Neural progenitor cell (in vitro differentiated cells): ENCODE data around the gene GHITM. TPM values are rescaled to one million over a fixed set of nuclear protein-coding genes. Genes with fewer than 3 reads are reported as not detected.

ENCODE experiments used
- DNase-seq: peaks from one replicate; pipeline ENCODE4 v3.0.0-alpha.2; 2016; ENCODE audit warnings: low spot score
- H2AFZ ChIP-seq: fragments of 200-600 bp; sonication (generic); replicated peaks from 2 replicates; pipeline ENCODE4 v1.6.1; 2016; ENCODE audit warnings: antibody characterized with exemption
- H3F3A ChIP-seq: fragments of 200-600 bp; sonication (generic); 2 replicates; pipeline ENCODE4 v1.6.1; 2016; ENCODE audit warnings: antibody characterized with exemption, low read depth
- H3K27ac ChIP-seq: fragments of 200-600 bp; sonication (generic); 2 replicates; pipeline ENCODE4 v1.5.1; 2016; ENCODE audit warnings: mild to moderate bottlenecking
- H3K27me3 ChIP-seq: fragments of 200-600 bp; sonication (generic); 2 replicates; pipeline ENCODE4 v1.6.1; 2016; ENCODE audit warnings: mild to moderate bottlenecking, moderate library complexity
- H3K36me3 ChIP-seq: fragments of 200-600 bp; sonication (generic); 2 replicates; pipeline ENCODE4 v1.5.1; 2016
- H3K4me1 ChIP-seq: fragments of 200-600 bp; sonication (generic); 2 replicates; pipeline ENCODE4 v1.6.1; 2016; ENCODE audit warnings: mixed run types
- H3K4me2 ChIP-seq: fragments of 200-600 bp; sonication (generic); 2 replicates; pipeline ENCODE4 v1.6.1; 2016
- H3K4me3 ChIP-seq: fragments of 200-600 bp; sonication (generic); 2 replicates; pipeline ENCODE4 v1.5.1; 2016
- H3K79me2 ChIP-seq: fragments of 200-600 bp; sonication (generic); 2 replicates; pipeline ENCODE4 v1.6.1; 2016; ENCODE audit warnings: low read depth
- H3K9ac ChIP-seq: fragments of 200-600 bp; sonication (generic); 2 replicates; pipeline ENCODE4 v1.6.1; 2016
- H3K9me3 ChIP-seq: fragments of 200-600 bp; sonication (generic); 2 replicates; pipeline ENCODE4 v1.5.1; 2016; ENCODE audit warnings: low read depth
- H4K20me1 ChIP-seq: fragments of 200-600 bp; sonication (generic); 2 replicates; pipeline ENCODE4 v1.6.1; 2016; ENCODE audit warnings: low read depth
- H3K27ac Mint-ChIP-seq: 3 replicates; pipeline ENCODE4 v1.8.0; 2021; ENCODE audit warnings: mixed read lengths
- H3K27me3 Mint-ChIP-seq: 2 replicates; pipeline ENCODE4 v1.8.0; 2022; ENCODE audit warnings: low read depth, mild to moderate bottlenecking, inconsistent platforms, moderate library complexity, mixed read lengths; ENCODE audit not compliant: insufficient read depth
- H3K36me3 Mint-ChIP-seq: 3 replicates; pipeline ENCODE4 v1.8.0; 2021; ENCODE audit warnings: mixed read lengths
- H3K4me1 Mint-ChIP-seq: 3 replicates; pipeline ENCODE4 v1.8.0; 2021; ENCODE audit warnings: mixed read lengths
- H3K4me3 Mint-ChIP-seq: 3 replicates; pipeline ENCODE4 v1.8.0; 2021; ENCODE audit warnings: mild to moderate bottlenecking, moderate library complexity, mixed read lengths
- H3K9me3 Mint-ChIP-seq: 3 replicates; pipeline ENCODE4 v1.8.0; 2020; ENCODE audit warnings: mixed read lengths
- EZH2 ChIP-seq: fragments of 200-600 bp; sonication (generic); IDR thresholded peaks from 2 replicates; pipeline ENCODE4 v1.6.1; 2017; ENCODE audit warnings: antibody characterized with exemption, mild to moderate bottlenecking, moderate library complexity
- EZH2phosphoT487 ChIP-seq: fragments of 200-600 bp; sonication (generic); IDR thresholded peaks from 2 replicates; pipeline ENCODE4 v1.6.1; 2017; ENCODE audit warnings: antibody characterized with exemption
- total RNA-seq: library from RNA; depleted of rRNA; stranded (reverse); fragments of >200 nt; gene quantifications from 2 replicates; pipeline ENCODE4 v1.2.3, GENCODE V29; 2015; ENCODE audit warnings: low replicate concordance
- TF ChIP-seq, protein P1 (sequence below): fragments of 200-600 bp; sonication (generic); IDR thresholded peaks from 2 replicates; pipeline ENCODE4 v1.5.1; 2017; ENCODE audit warnings: antibody characterized with exemption, mild to moderate bottlenecking

GHITM gene
- total RNA-seq, 1 donor from 2014 or later: 181 TPM

DNA sequence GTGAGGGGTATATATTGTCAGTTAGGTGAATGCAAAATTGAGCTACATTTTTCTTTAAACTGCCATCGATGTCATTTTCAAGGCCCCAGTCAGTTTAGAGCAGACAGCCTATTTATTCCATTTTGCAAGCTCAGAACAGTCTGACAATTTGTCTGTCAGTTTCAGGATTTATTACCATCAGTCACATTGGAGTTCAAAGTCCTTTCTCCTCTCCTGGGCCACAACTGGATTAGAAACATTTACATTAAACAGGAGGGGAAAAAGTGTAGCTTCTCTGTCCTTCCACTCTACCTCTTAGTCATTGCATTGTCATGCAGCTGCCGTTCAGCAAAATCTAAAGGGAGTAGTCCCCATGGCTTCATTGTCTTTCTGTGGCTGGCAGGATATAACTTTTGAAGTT, 3.5 kb upstream of the GHITM start:
- no peak for DNase-seq
- no peaks in the 10 kb centered on the region for H3K9me3 Mint-ChIP-seq
- no peaks in the 10 kb centered on the region for H4K20me1 ChIP-seq
- no peak for TF ChIP-seq EZH2phosphoT487
- TF ChIP-seq EZH2: no peak
- TF ChIP-seq, protein P1, sequence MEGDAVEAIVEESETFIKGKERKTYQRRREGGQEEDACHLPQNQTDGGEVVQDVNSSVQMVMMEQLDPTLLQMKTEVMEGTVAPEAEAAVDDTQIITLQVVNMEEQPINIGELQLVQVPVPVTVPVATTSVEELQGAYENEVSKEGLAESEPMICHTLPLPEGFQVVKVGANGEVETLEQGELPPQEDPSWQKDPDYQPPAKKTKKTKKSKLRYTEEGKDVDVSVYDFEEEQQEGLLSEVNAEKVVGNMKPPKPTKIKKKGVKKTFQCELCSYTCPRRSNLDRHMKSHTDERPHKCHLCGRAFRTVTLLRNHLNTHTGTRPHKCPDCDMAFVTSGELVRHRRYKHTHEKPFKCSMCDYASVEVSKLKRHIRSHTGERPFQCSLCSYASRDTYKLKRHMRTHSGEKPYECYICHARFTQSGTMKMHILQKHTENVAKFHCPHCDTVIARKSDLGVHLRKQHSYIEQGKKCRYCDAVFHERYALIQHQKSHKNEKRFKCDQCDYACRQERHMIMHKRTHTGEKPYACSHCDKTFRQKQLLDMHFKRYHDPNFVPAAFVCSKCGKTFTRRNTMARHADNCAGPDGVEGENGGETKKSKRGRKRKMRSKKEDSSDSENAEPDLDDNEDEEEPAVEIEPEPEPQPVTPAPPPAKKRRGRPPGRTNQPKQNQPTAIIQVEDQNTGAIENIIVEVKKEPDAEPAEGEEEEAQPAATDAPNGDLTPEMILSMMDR: no peak
- H3K27me3 ChIP-seq: peaks cover 3% of the 10 kb centered on the region
- H3K4me2 ChIP-seq: no peak overlapping the region
- no peaks in the 10 kb centered on the region for H3K9me3 ChIP-seq
- no peak overlapping the region for H3K4me3 ChIP-seq
- no peak overlapping the region for H3K4me3 Mint-ChIP-seq
- no peaks in the 10 kb centered on the region for H3F3A ChIP-seq
- H2AFZ ChIP-seq: peak overlapping the region; percentile 40
- no peak overlapping the region for H3K27ac ChIP-seq
- peaks cover 13% of the 10 kb centered on the region for H3K79me2 ChIP-seq
- H3K36me3 Mint-ChIP-seq: no peaks in the 10 kb centered on the region
- H3K4me1 ChIP-seq: peaks cover 7% of the 10 kb centered on the region
- H3K4me1 Mint-ChIP-seq: peaks cover 16% of the 10 kb centered on the region
- no peaks in the 10 kb centered on the region for H3K27me3 Mint-ChIP-seq
- no peak overlapping the region for H3K27ac Mint-ChIP-seq
- no peaks in the 10 kb centered on the region for H3K36me3 ChIP-seq
- H3K9ac ChIP-seq: no peak overlapping the region

DNA sequence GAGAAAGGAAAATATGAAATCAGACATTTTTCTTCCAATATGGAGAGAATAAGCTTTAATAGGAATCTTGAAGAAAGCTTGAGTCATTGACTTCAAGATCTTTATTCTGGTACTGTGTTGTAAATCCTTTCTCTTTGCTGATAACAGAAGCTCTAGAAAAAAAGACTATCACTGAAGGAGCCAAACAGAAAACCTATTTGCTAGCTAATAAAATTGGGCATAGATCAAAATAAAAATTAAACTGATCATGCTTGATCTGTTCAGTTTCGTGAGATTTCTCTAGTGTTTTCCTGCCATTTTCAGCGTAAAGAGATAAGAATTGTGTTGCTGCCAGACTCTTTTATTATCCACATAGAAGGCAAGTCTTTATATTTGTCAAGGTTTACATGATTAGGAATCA, 1.5 kb upstream of the GHITM start:
- no peak overlapping the region for H3K4me3 Mint-ChIP-seq
- Histone ChIP-seq H3K36me3 (no peaks in the 10 kb centered on the region), H3K27me3 (peaks cover 3% of the 10 kb centered on the region), H3K4me2 (no peak overlapping the region), H4K20me1 (no peaks in the 10 kb centered on the region), H3K4me3 (no peak overlapping the region), H3K9ac (no peak overlapping the region), H3F3A (no peaks in the 10 kb centered on the region), H3K27ac (no peak overlapping the region), H3K9me3 (no peaks in the 10 kb centered on the region), H3K79me2 (peaks cover 24% of the 10 kb centered on the region), H2AFZ (peak overlapping the region; percentile 98), H3K4me1 (peaks cover 10% of the 10 kb centered on the region)
- DNase-seq: no peak
- TF ChIP-seq EZH2 (no peak), EZH2phosphoT487 (no peak)
- TF ChIP-seq, protein P1: no peak
- no peaks in the 10 kb centered on the region for H3K9me3 Mint-ChIP-seq
- no peaks in the 10 kb centered on the region for H3K36me3 Mint-ChIP-seq
- H3K4me1 Mint-ChIP-seq: peaks cover 24% of the 10 kb centered on the region
- no peak overlapping the region for H3K27ac Mint-ChIP-seq
- no peaks in the 10 kb centered on the region for H3K27me3 Mint-ChIP-seq

DNA sequence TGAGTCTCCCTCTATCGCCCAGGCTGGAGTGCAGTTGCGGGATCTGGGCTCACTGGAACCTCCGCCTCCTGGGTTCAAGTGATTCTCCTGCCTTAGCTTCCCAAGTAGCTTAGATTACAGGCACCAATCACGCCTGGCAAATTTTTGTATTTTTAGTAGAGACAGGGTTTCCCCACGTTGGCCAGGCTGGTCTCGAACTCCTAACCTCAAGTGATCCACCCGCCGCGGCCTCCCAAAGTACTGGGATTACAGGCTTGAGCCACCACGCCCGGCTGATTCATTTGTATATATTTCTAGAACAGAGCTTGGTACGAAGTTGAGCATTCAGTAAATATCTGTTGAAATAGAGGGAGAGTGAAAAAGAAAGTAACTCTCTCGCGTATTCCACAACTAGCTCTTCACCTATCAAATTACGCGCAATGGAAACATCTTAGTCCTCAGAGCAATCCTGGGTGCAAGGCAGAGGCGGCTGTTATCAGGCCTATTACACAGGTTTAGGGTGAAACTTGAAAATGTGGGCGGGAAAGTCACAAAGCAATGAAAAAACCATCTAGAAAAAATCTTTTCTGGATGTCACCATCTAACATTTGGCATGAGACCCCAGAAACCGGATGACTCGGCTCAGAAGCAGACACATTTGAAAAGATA, 707 bp upstream of the GHITM start:
- Mint-ChIP-seq H3K27ac (peak overlapping the region; percentile 95), H3K9me3 (no peaks in the 10 kb centered on the region), H3K27me3 (no peaks in the 10 kb centered on the region), H3K36me3 (no peaks in the 10 kb centered on the region), H3K4me3 (peak overlapping the region; percentile 96), H3K4me1 (peaks cover 24% of the 10 kb centered on the region)
- H2AFZ ChIP-seq: peak overlapping the region; percentile 98
- peak; percentile 27 for TF ChIP-seq EZH2
- no peak for TF ChIP-seq EZH2phosphoT487
- TF ChIP-seq, protein P1: no peak
- peak overlapping the region; percentile 83 for H3K4me3 ChIP-seq
- no peak overlapping the region for H3K9ac ChIP-seq
- H3K9me3 ChIP-seq: no peaks in the 10 kb centered on the region
- H3K27me3 ChIP-seq: no peaks in the 10 kb centered on the region
- no peaks in the 10 kb centered on the region for H3K36me3 ChIP-seq
- H4K20me1 ChIP-seq: no peaks in the 10 kb centered on the region
- no peak for DNase-seq
- no peaks in the 10 kb centered on the region for H3F3A ChIP-seq
- H3K79me2 ChIP-seq: peaks cover 24% of the 10 kb centered on the region
- peaks cover 10% of the 10 kb centered on the region for H3K4me1 ChIP-seq
- peak overlapping the region; percentile 73 for H3K4me2 ChIP-seq
- no peak overlapping the region for H3K27ac ChIP-seq
